Measurements from ENCODE around the gene SIRT7.

DNA sequence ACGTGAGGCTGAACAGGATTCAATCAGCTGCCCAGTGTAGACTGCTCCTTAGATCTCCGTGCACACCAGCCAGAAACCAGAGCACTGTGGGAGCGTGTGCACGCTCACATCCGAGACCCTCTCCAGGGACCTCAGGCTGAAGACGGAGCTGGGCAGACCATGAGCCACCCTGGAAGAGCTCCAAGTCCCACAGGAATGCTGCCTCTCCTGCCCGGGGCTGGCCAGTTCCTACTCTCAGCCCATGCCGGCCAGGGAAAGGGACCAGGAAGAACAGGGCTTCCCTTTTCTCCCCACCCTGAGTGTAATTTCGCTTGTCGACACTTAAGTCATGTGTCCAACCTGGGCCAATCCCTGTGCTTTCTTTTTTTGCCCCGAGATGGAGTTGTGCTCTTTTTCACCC is 33.5 kb downstream of the SIRT7 start:
- TF ChIP-seq, protein P1, sequence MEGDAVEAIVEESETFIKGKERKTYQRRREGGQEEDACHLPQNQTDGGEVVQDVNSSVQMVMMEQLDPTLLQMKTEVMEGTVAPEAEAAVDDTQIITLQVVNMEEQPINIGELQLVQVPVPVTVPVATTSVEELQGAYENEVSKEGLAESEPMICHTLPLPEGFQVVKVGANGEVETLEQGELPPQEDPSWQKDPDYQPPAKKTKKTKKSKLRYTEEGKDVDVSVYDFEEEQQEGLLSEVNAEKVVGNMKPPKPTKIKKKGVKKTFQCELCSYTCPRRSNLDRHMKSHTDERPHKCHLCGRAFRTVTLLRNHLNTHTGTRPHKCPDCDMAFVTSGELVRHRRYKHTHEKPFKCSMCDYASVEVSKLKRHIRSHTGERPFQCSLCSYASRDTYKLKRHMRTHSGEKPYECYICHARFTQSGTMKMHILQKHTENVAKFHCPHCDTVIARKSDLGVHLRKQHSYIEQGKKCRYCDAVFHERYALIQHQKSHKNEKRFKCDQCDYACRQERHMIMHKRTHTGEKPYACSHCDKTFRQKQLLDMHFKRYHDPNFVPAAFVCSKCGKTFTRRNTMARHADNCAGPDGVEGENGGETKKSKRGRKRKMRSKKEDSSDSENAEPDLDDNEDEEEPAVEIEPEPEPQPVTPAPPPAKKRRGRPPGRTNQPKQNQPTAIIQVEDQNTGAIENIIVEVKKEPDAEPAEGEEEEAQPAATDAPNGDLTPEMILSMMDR (IDR thresholded peaks at IDR 0.05), result no peak
- TF ChIP-seq JAZF1 (CRISPR knock-in tag; IDR thresholded peaks at IDR 0.05) (no peak), CREB1 (CRISPR knock-in tag; IDR thresholded peaks at IDR 0.05) (no peak), NR2C2 (CRISPR knock-in tag; IDR thresholded peaks at IDR 0.05) (no peak), ESRRA (CRISPR knock-in tag; IDR thresholded peaks at IDR 0.05; ENCODE audit: borderline replicate concordance) (no peak), FOXJ3 (CRISPR knock-in tag; IDR thresholded peaks at IDR 0.05; ENCODE audit: borderline replicate concordance) (no peak)
- TF ChIP-seq, protein P2, sequence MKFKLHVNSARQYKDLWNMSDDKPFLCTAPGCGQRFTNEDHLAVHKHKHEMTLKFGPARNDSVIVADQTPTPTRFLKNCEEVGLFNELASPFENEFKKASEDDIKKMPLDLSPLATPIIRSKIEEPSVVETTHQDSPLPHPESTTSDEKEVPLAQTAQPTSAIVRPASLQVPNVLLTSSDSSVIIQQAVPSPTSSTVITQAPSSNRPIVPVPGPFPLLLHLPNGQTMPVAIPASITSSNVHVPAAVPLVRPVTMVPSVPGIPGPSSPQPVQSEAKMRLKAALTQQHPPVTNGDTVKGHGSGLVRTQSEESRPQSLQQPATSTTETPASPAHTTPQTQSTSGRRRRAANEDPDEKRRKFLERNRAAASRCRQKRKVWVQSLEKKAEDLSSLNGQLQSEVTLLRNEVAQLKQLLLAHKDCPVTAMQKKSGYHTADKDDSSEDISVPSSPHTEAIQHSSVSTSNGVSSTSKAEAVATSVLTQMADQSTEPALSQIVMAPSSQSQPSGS (CRISPR knock-in tag; IDR thresholded peaks at IDR 0.05; ENCODE audit: borderline replicate concordance, low read depth), result no peak
- TF ChIP-seq, protein P3, sequence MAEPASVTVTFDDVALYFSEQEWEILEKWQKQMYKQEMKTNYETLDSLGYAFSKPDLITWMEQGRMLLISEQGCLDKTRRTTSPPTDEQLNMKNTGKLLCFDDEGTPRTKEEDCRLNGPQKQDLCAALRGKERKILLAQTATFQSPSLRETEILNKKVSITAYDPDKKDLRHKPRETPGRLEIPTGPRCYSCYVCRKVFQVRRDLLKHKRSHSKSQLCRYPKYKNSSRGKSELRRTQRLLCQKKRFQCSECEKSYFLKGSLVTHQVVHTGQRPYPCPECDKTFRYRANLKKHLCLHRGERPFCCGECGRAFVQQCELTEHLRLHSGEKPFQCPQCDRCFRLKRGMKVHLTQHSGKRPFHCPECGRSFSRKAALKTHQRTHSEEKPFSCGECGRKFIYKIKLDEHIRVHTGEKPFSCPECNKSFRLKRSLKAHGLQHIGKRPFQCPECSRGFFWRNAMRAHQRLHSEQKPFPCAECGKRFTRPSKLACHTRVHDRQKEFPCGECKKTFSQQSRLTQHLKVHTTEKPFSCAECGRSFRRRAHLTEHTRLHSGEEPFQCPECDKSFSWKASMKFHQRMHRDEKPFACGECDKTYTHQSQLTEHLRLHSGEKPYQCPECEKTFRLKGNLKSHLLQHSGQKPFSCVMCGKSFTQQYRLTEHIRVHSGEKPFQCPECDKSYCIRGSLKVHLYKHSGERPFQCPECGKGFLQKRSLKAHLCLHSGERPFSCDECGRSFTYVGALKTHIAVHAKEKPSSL (CRISPR knock-in tag; conservative IDR thresholded peaks at IDR 0.05), result no peak
- TF ChIP-seq, protein P4, sequence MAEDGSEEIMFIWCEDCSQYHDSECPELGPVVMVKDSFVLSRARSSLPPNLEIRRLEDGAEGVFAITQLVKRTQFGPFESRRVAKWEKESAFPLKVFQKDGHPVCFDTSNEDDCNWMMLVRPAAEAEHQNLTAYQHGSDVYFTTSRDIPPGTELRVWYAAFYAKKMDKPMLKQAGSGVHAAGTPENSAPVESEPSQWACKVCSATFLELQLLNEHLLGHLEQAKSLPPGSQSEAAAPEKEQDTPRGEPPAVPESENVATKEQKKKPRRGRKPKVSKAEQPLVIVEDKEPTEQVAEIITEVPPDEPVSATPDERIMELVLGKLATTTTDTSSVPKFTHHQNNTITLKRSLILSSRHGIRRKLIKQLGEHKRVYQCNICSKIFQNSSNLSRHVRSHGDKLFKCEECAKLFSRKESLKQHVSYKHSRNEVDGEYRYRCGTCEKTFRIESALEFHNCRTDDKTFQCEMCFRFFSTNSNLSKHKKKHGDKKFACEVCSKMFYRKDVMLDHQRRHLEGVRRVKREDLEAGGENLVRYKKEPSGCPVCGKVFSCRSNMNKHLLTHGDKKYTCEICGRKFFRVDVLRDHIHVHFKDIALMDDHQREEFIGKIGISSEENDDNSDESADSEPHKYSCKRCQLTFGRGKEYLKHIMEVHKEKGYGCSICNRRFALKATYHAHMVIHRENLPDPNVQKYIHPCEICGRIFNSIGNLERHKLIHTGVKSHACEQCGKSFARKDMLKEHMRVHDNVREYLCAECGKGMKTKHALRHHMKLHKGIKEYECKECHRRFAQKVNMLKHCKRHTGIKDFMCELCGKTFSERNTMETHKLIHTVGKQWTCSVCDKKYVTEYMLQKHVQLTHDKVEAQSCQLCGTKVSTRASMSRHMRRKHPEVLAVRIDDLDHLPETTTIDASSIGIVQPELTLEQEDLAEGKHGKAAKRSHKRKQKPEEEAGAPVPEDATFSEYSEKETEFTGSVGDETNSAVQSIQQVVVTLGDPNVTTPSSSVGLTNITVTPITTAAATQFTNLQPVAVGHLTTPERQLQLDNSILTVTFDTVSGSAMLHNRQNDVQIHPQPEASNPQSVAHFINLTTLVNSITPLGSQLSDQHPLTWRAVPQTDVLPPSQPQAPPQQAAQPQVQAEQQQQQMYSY (CRISPR knock-in tag; IDR thresholded peaks at IDR 0.05), result no peak
- TF ChIP-seq, protein P5, sequence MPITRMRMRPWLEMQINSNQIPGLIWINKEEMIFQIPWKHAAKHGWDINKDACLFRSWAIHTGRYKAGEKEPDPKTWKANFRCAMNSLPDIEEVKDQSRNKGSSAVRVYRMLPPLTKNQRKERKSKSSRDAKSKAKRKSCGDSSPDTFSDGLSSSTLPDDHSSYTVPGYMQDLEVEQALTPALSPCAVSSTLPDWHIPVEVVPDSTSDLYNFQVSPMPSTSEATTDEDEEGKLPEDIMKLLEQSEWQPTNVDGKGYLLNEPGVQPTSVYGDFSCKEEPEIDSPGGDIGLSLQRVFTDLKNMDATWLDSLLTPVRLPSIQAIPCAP (CRISPR knock-in tag; IDR thresholded peaks at IDR 0.05), result no peak
- TF ChIP-seq, protein P6, sequence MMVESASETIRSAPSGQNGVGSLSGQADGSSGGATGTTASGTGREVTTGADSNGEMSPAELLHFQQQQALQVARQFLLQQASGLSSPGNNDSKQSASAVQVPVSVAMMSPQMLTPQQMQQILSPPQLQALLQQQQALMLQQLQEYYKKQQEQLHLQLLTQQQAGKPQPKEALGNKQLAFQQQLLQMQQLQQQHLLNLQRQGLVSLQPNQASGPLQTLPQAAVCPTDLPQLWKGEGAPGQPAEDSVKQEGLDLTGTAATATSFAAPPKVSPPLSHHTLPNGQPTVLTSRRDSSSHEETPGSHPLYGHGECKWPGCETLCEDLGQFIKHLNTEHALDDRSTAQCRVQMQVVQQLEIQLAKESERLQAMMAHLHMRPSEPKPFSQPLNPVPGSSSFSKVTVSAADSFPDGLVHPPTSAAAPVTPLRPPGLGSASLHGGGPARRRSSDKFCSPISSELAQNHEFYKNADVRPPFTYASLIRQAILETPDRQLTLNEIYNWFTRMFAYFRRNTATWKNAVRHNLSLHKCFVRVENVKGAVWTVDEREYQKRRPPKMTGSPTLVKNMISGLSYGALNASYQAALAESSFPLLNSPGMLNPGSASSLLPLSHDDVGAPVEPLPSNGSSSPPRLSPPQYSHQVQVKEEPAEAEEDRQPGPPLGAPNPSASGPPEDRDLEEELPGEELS (CRISPR knock-in tag; IDR thresholded peaks at IDR 0.05), result no peak
- TF ChIP-seq, protein P7, sequence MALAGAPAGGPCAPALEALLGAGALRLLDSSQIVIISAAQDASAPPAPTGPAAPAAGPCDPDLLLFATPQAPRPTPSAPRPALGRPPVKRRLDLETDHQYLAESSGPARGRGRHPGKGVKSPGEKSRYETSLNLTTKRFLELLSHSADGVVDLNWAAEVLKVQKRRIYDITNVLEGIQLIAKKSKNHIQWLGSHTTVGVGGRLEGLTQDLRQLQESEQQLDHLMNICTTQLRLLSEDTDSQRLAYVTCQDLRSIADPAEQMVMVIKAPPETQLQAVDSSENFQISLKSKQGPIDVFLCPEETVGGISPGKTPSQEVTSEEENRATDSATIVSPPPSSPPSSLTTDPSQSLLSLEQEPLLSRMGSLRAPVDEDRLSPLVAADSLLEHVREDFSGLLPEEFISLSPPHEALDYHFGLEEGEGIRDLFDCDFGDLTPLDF (CRISPR knock-in tag; IDR thresholded peaks at IDR 0.05), result no peak
- TF ChIP-seq, protein P8, sequence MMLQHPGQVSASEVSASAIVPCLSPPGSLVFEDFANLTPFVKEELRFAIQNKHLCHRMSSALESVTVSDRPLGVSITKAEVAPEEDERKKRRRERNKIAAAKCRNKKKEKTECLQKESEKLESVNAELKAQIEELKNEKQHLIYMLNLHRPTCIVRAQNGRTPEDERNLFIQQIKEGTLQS (CRISPR knock-in tag; conservative IDR thresholded peaks at IDR 0.05), result no peak
- TF ChIP-seq, protein P9, sequence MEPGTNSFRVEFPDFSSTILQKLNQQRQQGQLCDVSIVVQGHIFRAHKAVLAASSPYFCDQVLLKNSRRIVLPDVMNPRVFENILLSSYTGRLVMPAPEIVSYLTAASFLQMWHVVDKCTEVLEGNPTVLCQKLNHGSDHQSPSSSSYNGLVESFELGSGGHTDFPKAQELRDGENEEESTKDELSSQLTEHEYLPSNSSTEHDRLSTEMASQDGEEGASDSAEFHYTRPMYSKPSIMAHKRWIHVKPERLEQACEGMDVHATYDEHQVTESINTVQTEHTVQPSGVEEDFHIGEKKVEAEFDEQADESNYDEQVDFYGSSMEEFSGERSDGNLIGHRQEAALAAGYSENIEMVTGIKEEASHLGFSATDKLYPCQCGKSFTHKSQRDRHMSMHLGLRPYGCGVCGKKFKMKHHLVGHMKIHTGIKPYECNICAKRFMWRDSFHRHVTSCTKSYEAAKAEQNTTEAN (CRISPR knock-in tag; IDR thresholded peaks at IDR 0.05), result no peak
